ENCODE results near the gene TICRR.
A peak's percentile ranks its signal among the peaks of the same experiment; 100 is the strongest.

DNA sequence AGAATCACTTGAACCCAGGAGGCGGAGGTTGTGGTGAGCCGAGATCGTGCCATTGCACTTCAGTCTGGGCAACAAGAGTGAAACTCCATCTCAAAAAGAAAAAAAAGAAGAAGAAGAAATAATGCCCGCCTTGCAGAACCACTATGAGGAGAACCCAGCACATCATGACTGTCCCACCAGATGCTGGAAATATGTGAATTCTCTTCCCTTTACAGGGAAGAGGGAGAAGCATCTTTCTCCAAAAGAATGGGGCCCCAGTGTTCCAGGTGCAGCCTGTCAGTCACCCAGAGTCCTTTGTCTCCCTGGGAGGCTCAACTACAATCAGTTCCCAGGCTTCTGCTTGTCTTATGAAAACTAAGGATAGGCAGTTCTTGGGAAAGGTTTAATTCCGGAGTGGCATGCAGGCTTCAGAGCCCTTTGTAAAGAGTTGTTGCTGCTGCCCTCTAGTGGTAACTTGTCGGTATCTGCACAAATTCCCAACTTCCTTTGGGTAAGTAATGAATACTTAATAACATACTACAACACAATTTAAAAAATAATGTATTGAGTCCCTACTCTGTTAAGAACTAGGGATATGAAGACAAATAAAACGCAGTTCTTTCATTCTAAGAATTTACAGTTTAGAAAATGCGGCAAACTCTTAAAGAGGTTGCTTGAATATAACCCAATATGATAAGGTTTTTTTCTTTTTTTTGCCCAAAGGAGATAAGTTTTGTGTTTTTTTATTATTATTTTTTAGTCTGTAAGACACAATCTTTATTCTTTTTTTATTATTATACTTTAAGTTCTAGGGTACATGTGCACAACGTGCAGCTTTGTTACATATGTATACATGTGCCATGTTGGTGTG, 18.6 kb upstream of the TICRR start:
- TF ChIP-seq, protein P1, sequence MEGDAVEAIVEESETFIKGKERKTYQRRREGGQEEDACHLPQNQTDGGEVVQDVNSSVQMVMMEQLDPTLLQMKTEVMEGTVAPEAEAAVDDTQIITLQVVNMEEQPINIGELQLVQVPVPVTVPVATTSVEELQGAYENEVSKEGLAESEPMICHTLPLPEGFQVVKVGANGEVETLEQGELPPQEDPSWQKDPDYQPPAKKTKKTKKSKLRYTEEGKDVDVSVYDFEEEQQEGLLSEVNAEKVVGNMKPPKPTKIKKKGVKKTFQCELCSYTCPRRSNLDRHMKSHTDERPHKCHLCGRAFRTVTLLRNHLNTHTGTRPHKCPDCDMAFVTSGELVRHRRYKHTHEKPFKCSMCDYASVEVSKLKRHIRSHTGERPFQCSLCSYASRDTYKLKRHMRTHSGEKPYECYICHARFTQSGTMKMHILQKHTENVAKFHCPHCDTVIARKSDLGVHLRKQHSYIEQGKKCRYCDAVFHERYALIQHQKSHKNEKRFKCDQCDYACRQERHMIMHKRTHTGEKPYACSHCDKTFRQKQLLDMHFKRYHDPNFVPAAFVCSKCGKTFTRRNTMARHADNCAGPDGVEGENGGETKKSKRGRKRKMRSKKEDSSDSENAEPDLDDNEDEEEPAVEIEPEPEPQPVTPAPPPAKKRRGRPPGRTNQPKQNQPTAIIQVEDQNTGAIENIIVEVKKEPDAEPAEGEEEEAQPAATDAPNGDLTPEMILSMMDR (IDR thresholded peaks at IDR 0.05; ENCODE audit: low read length), result peak; percentile 81
- no peak for TF ChIP-seq EZH2phosphoT487 (IDR thresholded peaks at IDR 0.05; ENCODE audit: low read length)
